GM12878 (cell line): ENCODE results near the gene GRIN2A. TPM values are rescaled to one million over a fixed set of nuclear protein-coding genes. Genes with fewer than 3 reads are reported as not detected.

ENCODE experiments used
- ATAC-seq: fragments of 200-7000 bp; cut with Tn5 transposase; 3 replicates; pipeline ENCODE4 v1.9.1; 2020; ENCODE audit warnings: mild to moderate bottlenecking, moderate library complexity
- BruUV-seq: library from RNA; stranded (reverse); fragments of 400-500 nt; replicated peaks from 2 replicates; lab custom pipeline; 2021; lab: Mats Ljungman, UMichigan
- CTCF ChIA-PET: fragments of 300-600 bp; sonication (Branson Sonifier 250); formaldehyde crosslinking; extraction: SDS; loops from one replicate; lab custom pipeline; 2021; ENCODE audit warnings: inconsistent platforms; lab: Yijun Ruan, JAX
- POLR2A ChIA-PET: fragments of 350-600 bp; formaldehyde crosslinking; extraction: SDS; loops from one replicate; lab custom pipeline; 2021; ENCODE audit warnings: inconsistent platforms; lab: Charles Lee
- RAD21 ChIA-PET: fragments of 300-600 bp; sonication (Branson Sonifier 250); formaldehyde crosslinking; loops from one replicate; lab custom pipeline; 2023; ENCODE audit warnings: antibody characterized with exemption; ENCODE audit not compliant: unreplicated experiment; lab: Charles Lee
- SMC1A ChIA-PET: fragments of 300-600 bp; sonication (Branson Sonifier 250); formaldehyde crosslinking; loops from one replicate; lab custom pipeline; 2023; ENCODE audit not compliant: unreplicated experiment, uncharacterized antibody; lab: Charles Lee
- DNase-seq: peaks from one replicate; pipeline ENCODE4 v3.0.0-alpha.2; 2011; ENCODE audit warnings: low read depth, low spot score
- FAIRE-seq: peaks from 3 replicates; lab custom pipeline; 2011; peaks lifted over from hg19 to GRCh38; lab: Jason Lieb, UNC
- H2AFZ ChIP-seq: 2 replicates; pipeline ENCODE4 v1.6.0; 2011; ENCODE audit warnings: low read depth, low read length, control low read depth; ENCODE audit not compliant: control insufficient read depth
- H3K27ac ChIP-seq: 2 replicates; pipeline ENCODE4 v1.5.1; 2011; ENCODE audit warnings: control low read depth; ENCODE audit not compliant: control insufficient read depth, insufficient read depth
- H3K27me3 ChIP-seq, 2 experiments: replicated peaks in 1 of 2; 2 replicates each; pipeline versions ENCODE4 v1.6.0 to v1.6.1; 2011; ENCODE audit warnings: low read length in 1 of 2; ENCODE audit not compliant: control insufficient read depth in 2 of 2, insufficient read depth in 2 of 2
- H3K36me3 ChIP-seq, 2 experiments: 2 replicates each; pipeline ENCODE4 v1.5.1; 2011; ENCODE audit warnings: low read length in 1 of 2; ENCODE audit not compliant: control insufficient read depth in 2 of 2, insufficient read depth in 2 of 2
- H3K4me1 ChIP-seq: 2 replicates; pipeline ENCODE4 v1.6.1; 2011; ENCODE audit warnings: mild to moderate bottlenecking, low read length, moderate library complexity, mixed read lengths; ENCODE audit not compliant: control insufficient read depth, insufficient read depth
- H3K4me2 ChIP-seq: 2 replicates; pipeline ENCODE4 v1.6.0; 2011; ENCODE audit warnings: control low read depth; ENCODE audit not compliant: control insufficient read depth, insufficient read depth
- H3K4me3 ChIP-seq: fragments of 200-600 bp; sonication (generic); 2 replicates; pipeline ENCODE4 v1.5.1; 2016
- H3K79me2 ChIP-seq: 2 replicates; pipeline ENCODE4 v1.6.0; 2011; ENCODE audit warnings: low read length; ENCODE audit not compliant: control insufficient read depth, insufficient read depth
- H3K9ac ChIP-seq: 2 replicates; pipeline ENCODE4 v1.8.0; 2011; ENCODE audit warnings: low read length, control low read depth, mixed read lengths; ENCODE audit not compliant: control insufficient read depth, insufficient read depth
- H3K9me3 ChIP-seq: replicated peaks from 3 replicates; pipeline ENCODE4 v1.5.1; 2011; ENCODE audit warnings: mild to moderate bottlenecking, low read length; ENCODE audit not compliant: control insufficient read depth, insufficient read depth
- H4K20me1 ChIP-seq: 2 replicates; pipeline ENCODE4 v1.6.0; 2011; ENCODE audit not compliant: control insufficient read depth, insufficient read depth
- ESRRA ChIP-seq: IDR thresholded peaks from 2 replicates; pipeline ENCODE4 v1.6.1; 2012; ENCODE audit warnings: mild to moderate bottlenecking, low read length, improper control_type of control experiment
- GABPA ChIP-seq: IDR thresholded peaks from 2 replicates; pipeline ENCODE4 v1.6.1; 2014; ENCODE audit warnings: antibody characterized with exemption, low read depth, mild to moderate bottlenecking, inconsistent platforms
- HDAC6 ChIP-seq: fragments of 200-600 bp; sonication (generic); IDR thresholded peaks from one replicate; pipeline ENCODE4 v1.8.0; 2017; ENCODE audit warnings: antibody characterized with exemption; ENCODE audit not compliant: unreplicated experiment
- KDM1A ChIP-seq: fragments of 200-600 bp; sonication (generic); IDR thresholded peaks from 2 replicates; pipeline ENCODE4 v1.6.1; 2016; ENCODE audit warnings: borderline replicate concordance
- MEF2A ChIP-seq: IDR thresholded peaks from 2 replicates; pipeline ENCODE4 v1.6.1; 2011; ENCODE audit warnings: low read depth, mild to moderate bottlenecking, low read length, moderate library complexity; ENCODE audit not compliant: insufficient read depth
- POLR2A ChIP-seq: IDR thresholded peaks from 2 replicates; pipeline ENCODE4 v1.6.1; 2011; ENCODE audit warnings: low read depth, mild to moderate bottlenecking, low read length
- SIX5 ChIP-seq: IDR thresholded peaks from 2 replicates; pipeline ENCODE4 v1.6.1; 2011; ENCODE audit warnings: mild to moderate bottlenecking, low read depth, low read length, moderate library complexity; ENCODE audit not compliant: severe bottlenecking
- ZNF274 ChIP-seq: IDR thresholded peaks from one replicate; pipeline ENCODE4 v1.8.0; 2011; ENCODE audit not compliant: insufficient read length, insufficient read depth
- WGBS: methylation state at CpG from one replicate; pipeline ENCODE4 v1.1.6; 2016; ENCODE audit warnings: low lambda C conversion rate; ENCODE audit not compliant: insufficient replicate concordance, insufficient coverage; ENCODE audit errors: missing lambda C conversion rate; 5-methylcytosine and 5-hydroxymethylcytosine counted together
- in situ Hi-C: fragments of 300-500 bp; cut with MboI; formaldehyde crosslinking; loops from 9 replicates; pipeline ENCODE4 v1.14.3; 2018; ENCODE audit warnings: mixed read lengths
- intact Hi-C: fragments of 100-400 bp; cut with micrococcal nuclease; formaldehyde crosslinking; loops from one replicate; pipeline ENCODE4 v1.14.2; 2022; ENCODE audit not compliant: unreplicated experiment
- polyA plus RNA-seq, 11 experiments: library from polyadenylated mRNA; depleted of rRNA in 4 of 11; unstranded in 6 of 11; stranded (reverse) in 5 of 11; fragments of >200 nt; fragmentation: Nextera tagmentation in 4 of 11; fragmentation: Illumina TruSeq in 1 of 11; extraction: Ambion mirVana in 4 of 11; extraction: Trizol in 1 of 11; gene quantifications; 1 replicate in 1 of 11; 2 replicates in 10 of 11; pipeline versions ENCODE4 v1.2.1 to v1.2.3, GENCODE V29; 2011 to 2016; ENCODE audit warnings: inconsistent platforms in 2 of 11, missing spikeins in 2 of 11, low read depth in 1 of 11
- total RNA-seq, 4 experiments: library from RNA; depleted of rRNA in 3 of 4; stranded (reverse); fragments of >200 nt in 3 of 4; fragmentation: Illumina TruSeq in 1 of 4; extraction: Trizol in 1 of 4; gene quantifications; 2 replicates each; pipeline versions ENCODE4 v1.2.1 to v1.2.3, GENCODE V29; 2013 to 2021
- TF ChIP-seq, protein P1 (sequence below): fragments of 450-650 bp; IDR thresholded peaks from 2 replicates; pipeline ENCODE4 v1.6.1; 2017; ENCODE audit warnings: antibody characterized with exemption, mild to moderate bottlenecking, moderate library complexity
- TF ChIP-seq, protein P2 (sequence below): IDR thresholded peaks from 2 replicates; pipeline ENCODE4 v1.6.1; 2011; ENCODE audit warnings: mild to moderate bottlenecking, low read depth, low read length, moderate library complexity; ENCODE audit not compliant: insufficient replicate concordance
- TF ChIP-seq, protein P3 (sequence below): IDR thresholded peaks from 2 replicates; pipeline ENCODE4 v1.6.1; 2012; ENCODE audit warnings: low read depth, low read length, improper control_type of control experiment
- TF ChIP-seq, protein P4 (sequence below): IDR thresholded peaks from 2 replicates; pipeline ENCODE4 v1.6.1; 2011; ENCODE audit warnings: borderline replicate concordance, low read depth, mild to moderate bottlenecking, moderate library complexity, mixed read lengths, low read length; ENCODE audit not compliant: insufficient read depth; ENCODE audit errors: extremely low read length
- TF ChIP-seq, protein P5 (sequence below): fragments of 450-650 bp; conservative IDR thresholded peaks from 2 replicates; pipeline ENCODE4 v1.6.1; 2017; ENCODE audit warnings: mild to moderate bottlenecking, moderate library complexity
- TF ChIP-seq, protein P6 (sequence below), 3 experiments: IDR thresholded peaks in 2 of 3; conservative IDR thresholded peaks in 1 of 3; 2 replicates each; pipeline ENCODE4 v1.5.1; 2011; ENCODE audit warnings: low read depth in 3 of 3, low read length in 3 of 3, mild to moderate bottlenecking in 3 of 3, control low read depth in 2 of 3, moderate library complexity in 2 of 3, inconsistent platforms in 1 of 3, mixed read lengths in 1 of 3; ENCODE audit not compliant: control insufficient read depth in 2 of 3, insufficient read depth in 1 of 3; ENCODE audit errors: extremely low read depth in 1 of 3

GRIN2A gene
- total and polyA plus RNA-seq, 10 of the 15 experiments (the other 5 are each of a cell fraction or from before 2014, with no cell fraction given), result 2.4 to 13.3 (median 7.3) TPM

DNA sequence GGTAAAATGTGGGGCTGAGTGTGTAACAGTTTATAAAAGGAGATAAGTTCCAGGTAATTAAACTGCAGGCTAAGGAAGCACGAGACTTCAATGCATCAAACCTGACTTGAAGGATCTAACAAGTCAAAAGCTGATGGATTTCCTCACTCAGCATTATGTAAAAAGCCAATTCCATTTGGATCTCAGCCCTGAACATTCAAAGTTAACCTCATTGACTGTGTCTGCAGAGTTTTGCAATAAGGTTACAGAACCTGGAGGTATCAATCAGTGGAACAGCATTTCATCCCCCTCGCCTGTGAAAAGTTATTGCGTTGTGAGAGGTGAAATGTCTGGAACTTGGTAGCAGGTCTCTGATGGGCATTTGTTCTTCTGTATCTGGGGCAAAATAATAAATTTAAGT is 317.8 kb downstream of the GRIN2A start:
- Histone ChIP-seq H3K9ac (no peak overlapping the region), H3K4me3 (no peak overlapping the region), H4K20me1 (no peaks in the 10 kb centered on the region), H3K4me1 (no peaks in the 10 kb centered on the region), H3K27ac (no peak overlapping the region), H2AFZ (no peak overlapping the region), H3K79me2 (no peaks in the 10 kb centered on the region), H3K4me2 (no peak overlapping the region), H3K36me3 (no peaks in the 10 kb centered on the region), H3K9me3 (no peaks in the 10 kb centered on the region), H3K27me3 (no peaks in the 10 kb centered on the region)
- ChIA-PET POLR2A (interaction anchor here (0.9 kb wide), 1 partner anchor 95 kb away, joined by 3 read pairs; no protein-coding TSS in a partner anchor), RAD21 (no interaction called here), CTCF (no interaction called here), SMC1A (no interaction called here)
- no TSS peak for BruUV-seq
- no peak for ATAC-seq
- in situ Hi-C loops, result no loop called here
- intact Hi-C loops, result no loop called here
- FAIRE-seq, result no peak
- 46% methylated on average over 3 of the region's 3 CpGs for WGBS
- no peak for DNase-seq
- TF ChIP-seq HDAC6 (no peak), ESRRA (no peak), SIX5 (no peak), POLR2A (no peak), GABPA (no peak), MEF2A (no peak), KDM1A (no peak), ZNF274 (no peak)
- TF ChIP-seq, protein P1, sequence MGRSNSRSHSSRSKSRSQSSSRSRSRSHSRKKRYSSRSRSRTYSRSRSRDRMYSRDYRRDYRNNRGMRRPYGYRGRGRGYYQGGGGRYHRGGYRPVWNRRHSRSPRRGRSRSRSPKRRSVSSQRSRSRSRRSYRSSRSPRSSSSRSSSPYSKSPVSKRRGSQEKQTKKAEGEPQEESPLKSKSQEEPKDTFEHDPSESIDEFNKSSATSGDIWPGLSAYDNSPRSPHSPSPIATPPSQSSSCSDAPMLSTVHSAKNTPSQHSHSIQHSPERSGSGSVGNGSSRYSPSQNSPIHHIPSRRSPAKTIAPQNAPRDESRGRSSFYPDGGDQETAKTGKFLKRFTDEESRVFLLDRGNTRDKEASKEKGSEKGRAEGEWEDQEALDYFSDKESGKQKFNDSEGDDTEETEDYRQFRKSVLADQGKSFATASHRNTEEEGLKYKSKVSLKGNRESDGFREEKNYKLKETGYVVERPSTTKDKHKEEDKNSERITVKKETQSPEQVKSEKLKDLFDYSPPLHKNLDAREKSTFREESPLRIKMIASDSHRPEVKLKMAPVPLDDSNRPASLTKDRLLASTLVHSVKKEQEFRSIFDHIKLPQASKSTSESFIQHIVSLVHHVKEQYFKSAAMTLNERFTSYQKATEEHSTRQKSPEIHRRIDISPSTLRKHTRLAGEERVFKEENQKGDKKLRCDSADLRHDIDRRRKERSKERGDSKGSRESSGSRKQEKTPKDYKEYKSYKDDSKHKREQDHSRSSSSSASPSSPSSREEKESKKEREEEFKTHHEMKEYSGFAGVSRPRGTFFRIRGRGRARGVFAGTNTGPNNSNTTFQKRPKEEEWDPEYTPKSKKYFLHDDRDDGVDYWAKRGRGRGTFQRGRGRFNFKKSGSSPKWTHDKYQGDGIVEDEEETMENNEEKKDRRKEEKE, result no peak
- TF ChIP-seq, protein P2, sequence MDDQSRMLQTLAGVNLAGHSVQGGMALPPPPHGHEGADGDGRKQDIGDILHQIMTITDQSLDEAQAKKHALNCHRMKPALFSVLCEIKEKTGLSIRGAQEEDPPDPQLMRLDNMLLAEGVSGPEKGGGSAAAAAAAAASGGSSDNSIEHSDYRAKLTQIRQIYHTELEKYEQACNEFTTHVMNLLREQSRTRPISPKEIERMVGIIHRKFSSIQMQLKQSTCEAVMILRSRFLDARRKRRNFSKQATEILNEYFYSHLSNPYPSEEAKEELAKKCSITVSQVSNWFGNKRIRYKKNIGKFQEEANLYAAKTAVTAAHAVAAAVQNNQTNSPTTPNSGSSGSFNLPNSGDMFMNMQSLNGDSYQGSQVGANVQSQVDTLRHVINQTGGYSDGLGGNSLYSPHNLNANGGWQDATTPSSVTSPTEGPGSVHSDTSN, result no peak
- TF ChIP-seq, protein P3, sequence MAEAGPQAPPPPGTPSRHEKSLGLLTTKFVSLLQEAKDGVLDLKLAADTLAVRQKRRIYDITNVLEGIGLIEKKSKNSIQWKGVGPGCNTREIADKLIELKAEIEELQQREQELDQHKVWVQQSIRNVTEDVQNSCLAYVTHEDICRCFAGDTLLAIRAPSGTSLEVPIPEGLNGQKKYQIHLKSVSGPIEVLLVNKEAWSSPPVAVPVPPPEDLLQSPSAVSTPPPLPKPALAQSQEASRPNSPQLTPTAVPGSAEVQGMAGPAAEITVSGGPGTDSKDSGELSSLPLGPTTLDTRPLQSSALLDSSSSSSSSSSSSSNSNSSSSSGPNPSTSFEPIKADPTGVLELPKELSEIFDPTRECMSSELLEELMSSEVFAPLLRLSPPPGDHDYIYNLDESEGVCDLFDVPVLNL, result no peak
- TF ChIP-seq, protein P4, sequence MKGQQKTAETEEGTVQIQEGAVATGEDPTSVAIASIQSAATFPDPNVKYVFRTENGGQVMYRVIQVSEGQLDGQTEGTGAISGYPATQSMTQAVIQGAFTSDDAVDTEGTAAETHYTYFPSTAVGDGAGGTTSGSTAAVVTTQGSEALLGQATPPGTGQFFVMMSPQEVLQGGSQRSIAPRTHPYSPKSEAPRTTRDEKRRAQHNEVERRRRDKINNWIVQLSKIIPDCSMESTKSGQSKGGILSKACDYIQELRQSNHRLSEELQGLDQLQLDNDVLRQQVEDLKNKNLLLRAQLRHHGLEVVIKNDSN, result no peak
- TF ChIP-seq, protein P5, sequence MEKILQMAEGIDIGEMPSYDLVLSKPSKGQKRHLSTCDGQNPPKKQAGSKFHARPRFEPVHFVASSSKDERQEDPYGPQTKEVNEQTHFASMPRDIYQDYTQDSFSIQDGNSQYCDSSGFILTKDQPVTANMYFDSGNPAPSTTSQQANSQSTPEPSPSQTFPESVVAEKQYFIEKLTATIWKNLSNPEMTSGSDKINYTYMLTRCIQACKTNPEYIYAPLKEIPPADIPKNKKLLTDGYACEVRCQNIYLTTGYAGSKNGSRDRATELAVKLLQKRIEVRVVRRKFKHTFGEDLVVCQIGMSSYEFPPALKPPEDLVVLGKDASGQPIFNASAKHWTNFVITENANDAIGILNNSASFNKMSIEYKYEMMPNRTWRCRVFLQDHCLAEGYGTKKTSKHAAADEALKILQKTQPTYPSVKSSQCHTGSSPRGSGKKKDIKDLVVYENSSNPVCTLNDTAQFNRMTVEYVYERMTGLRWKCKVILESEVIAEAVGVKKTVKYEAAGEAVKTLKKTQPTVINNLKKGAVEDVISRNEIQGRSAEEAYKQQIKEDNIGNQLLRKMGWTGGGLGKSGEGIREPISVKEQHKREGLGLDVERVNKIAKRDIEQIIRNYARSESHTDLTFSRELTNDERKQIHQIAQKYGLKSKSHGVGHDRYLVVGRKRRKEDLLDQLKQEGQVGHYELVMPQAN, result no peak
- TF ChIP-seq, protein P6, sequence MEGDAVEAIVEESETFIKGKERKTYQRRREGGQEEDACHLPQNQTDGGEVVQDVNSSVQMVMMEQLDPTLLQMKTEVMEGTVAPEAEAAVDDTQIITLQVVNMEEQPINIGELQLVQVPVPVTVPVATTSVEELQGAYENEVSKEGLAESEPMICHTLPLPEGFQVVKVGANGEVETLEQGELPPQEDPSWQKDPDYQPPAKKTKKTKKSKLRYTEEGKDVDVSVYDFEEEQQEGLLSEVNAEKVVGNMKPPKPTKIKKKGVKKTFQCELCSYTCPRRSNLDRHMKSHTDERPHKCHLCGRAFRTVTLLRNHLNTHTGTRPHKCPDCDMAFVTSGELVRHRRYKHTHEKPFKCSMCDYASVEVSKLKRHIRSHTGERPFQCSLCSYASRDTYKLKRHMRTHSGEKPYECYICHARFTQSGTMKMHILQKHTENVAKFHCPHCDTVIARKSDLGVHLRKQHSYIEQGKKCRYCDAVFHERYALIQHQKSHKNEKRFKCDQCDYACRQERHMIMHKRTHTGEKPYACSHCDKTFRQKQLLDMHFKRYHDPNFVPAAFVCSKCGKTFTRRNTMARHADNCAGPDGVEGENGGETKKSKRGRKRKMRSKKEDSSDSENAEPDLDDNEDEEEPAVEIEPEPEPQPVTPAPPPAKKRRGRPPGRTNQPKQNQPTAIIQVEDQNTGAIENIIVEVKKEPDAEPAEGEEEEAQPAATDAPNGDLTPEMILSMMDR (IDR thresholded peaks at IDR 0.05 in 2 of 3, conservative IDR thresholded peaks at IDR 0.05 in 1 of 3; ENCODE audit: control insufficient read depth in 2 of 3, extremely low read depth in 1 of 3, insufficient read depth in 1 of 3, low read depth in 3 of 3, low read length in 3 of 3), result no peak
